H1 (cell line): ENCODE measurements around the gene ORC3. TPM values are rescaled to one million over a fixed set of nuclear protein-coding genes. Genes with fewer than 3 reads are reported as not detected.

Source experiments
- BCL11A ChIP-seq, 2 experiments: IDR thresholded peaks; one replicate each; pipeline ENCODE4 v1.6.1; 2011; ENCODE audit warnings: low read depth in 2 of 2, low read length in 2 of 2, mild to moderate bottlenecking in 2 of 2
- GTF2F1 ChIP-seq: IDR thresholded peaks from 2 replicates; pipeline ENCODE4 v1.6.1; 2012; ENCODE audit warnings: low read depth, low read length, improper control_type of control experiment, borderline replicate concordance
- KDM5A ChIP-seq: fragments of 200-600 bp; IDR thresholded peaks from 2 replicates; pipeline ENCODE4 v1.7.1; 2012; ENCODE audit warnings: mild to moderate bottlenecking, low read length, inconsistent platforms, mixed read lengths
- NANOG ChIP-seq: IDR thresholded peaks from 2 replicates; pipeline ENCODE4 v1.6.1; 2011; ENCODE audit warnings: low read length, low read depth, mild to moderate bottlenecking, inconsistent platforms; ENCODE audit not compliant: insufficient read depth, poor library complexity, severe bottlenecking
- PHF8 ChIP-seq: fragments of 200-600 bp; sonication (generic); conservative IDR thresholded peaks from 2 replicates; pipeline ENCODE4 v1.7.1; 2012; ENCODE audit warnings: low read depth, mild to moderate bottlenecking, inconsistent platforms, low read length, moderate library complexity
- POU5F1 ChIP-seq: IDR thresholded peaks from 2 replicates; pipeline ENCODE4 v1.6.1; 2011; ENCODE audit warnings: low read depth, mild to moderate bottlenecking, low read length, moderate library complexity
- polyA plus RNA-seq, 7 experiments: library from polyadenylated mRNA; depleted of rRNA in 3 of 7; stranded (reverse) in 5 of 7; unstranded in 2 of 7; fragments of >200 nt in 5 of 7; fragments of 200-250 nt in 2 of 7; gene quantifications; 1 replicate in 5 of 7; 2 replicates in 1 of 7; 4 replicates in 1 of 7; pipeline versions ENCODE4 v1.2.1 to v1.2.3, GENCODE V29; 2011 to 2013; ENCODE audit warnings: missing spikeins in 2 of 7, mixed read lengths in 2 of 7
- total RNA-seq: library from RNA; stranded (reverse); fragmentation: NEBNext Ultra II Directional; extraction: Animal tissue kit (Norgen Biotek cat#: 25700); gene quantifications from 2 replicates; pipeline ENCODE4 v1.2.1, GENCODE V29; 2021

Gene ORC3
- total and polyA plus RNA-seq, 2 of the 8 experiments (the other 6 are each of a cell fraction or from before 2014, with no cell fraction given): 35.9 to 60.9 TPM

GRCh38 chr6:87633851-87634250 is 43.9 kb downstream of the ORC3 start (continued):
- TF ChIP-seq BCL11A (IDR thresholded peaks at IDR 0.05; ENCODE audit: low read depth in 2 of 2, low read length in 2 of 2) (no peak), NANOG (no peak), KDM5A (no peak), GTF2F1 (no peak), PHF8 (no peak), POU5F1 (no peak)
